SIG-M5 treated with dmso at 0.1 percent for 504 hours (cell line): ENCODE data around the gene BEGAIN.
"Not testable (repeated sequence)": the region's sequence is repeated elsewhere in the genome, so short reads cannot be mapped to it uniquely, and the experiment has no call there.

ENCODE experiments used
- DNase-seq: peaks from one replicate; lab custom pipeline; 2025; ENCODE audit not compliant: unreplicated experiment; lab: John Stamatoyannopoulos, UW

BEGAIN gene

DNA sequence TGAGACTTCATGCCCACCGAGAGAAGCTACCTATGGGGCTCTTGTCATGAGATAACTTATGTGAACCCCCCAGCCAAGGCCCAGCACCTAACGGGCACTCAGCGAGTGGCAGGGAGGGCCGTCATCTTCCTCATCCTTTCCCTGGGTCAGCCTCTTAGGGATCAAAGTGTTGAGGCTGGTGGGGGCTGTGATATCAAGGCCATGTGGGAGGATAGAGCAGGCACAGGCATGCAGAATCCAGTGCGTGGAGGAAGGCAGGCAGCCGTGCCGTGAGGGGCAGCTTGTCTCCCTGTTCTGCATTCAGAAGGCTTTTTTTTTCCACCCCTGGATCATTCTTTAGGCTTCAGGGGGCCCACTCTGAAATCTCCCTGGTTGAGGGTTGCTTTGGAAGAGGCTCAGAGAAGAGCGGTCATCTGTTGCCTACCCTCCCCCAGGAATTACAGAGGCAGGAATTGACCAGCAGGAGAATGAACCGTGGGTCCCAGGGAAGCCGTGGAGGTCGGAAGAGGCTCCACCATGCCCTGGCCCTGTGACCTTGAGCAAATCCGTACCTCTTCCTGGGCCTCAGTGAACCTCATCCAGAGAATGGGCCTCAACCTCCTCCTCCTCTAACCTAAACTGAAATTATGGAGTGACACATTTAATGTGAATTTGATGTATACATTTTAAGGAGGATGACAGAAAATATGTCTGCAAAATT lies 62.8 kb downstream of the BEGAIN start:
- no peak for DNase-seq

- no peak for DNase-seq
Measured at GRCh38 chr14:100523843-100524169, 63.4 kb downstream of the BEGAIN start.

DNA sequence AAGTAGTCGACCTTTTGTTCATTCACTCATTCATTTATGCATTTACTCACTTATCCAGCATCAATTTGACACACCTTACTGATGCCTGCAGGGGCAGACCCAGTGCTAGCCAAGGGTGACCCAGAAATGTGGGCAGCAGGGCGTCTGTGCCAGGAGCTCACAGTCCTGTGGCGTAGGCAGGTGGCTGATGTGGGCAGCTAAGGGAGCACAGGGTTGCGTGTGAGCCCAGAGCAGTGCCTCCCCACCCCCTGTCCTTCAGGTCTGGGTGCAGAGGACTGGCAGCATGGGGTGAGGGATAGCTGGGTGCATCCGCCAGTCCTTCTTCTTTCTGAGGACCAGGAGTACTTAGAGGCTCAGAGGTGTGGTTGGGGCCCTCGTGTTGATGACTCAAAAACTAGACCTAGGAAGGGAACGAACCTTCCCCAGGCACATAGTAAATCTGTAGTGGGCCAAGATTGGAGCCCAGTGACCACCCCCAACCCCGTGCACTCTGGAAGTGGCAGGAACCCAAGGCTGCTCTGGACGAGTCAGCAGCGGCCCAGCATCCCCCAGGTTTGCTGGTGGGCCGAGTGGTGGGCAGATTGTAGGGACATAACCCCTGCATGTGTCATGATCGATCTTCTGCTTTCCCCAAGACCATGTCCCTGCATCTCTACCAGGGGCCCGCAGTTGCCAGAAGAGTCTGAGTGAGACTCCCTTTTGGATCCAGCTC lies 63.9 kb downstream of the BEGAIN start:
- no peak for DNase-seq

DNA sequence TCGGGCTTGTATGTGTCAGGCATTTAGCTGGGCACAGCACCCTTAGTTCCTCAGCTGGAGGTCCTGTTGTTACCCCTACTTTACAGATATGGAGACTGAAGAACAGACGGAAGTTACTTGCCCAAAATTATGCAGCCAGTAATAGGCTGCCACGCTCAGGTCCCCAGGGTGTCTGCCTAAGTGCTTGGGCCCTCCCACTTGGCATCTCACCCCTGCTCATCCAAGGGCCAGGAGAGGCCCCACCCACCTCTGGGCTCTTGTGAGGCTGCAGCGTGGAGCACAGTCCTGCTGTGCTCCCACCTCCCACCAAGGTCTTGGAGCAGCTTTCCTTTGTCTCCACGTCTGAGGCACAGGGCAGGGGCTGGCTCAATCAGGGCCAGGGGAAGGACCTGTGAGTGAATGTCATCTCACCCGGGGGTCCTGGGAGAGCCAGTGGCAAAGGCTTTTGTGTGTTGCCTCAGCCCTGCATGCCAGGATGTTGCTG lies 64.6 kb downstream of the BEGAIN start:
- DNase-seq = no peak

GRCh38 chr14:100506053-100506452 lies 81.2 kb downstream of the BEGAIN start:
- not testable (repeated sequence) for DNase-seq

GRCh38 chr14:100504372-100505078 lies 82.7 kb downstream of the BEGAIN start:
- no peak for DNase-seq

GRCh38 chr14:100503251-100503650 lies 84.0 kb downstream of the BEGAIN start:
- no peak for DNase-seq

- no peak for DNase-seq
Measured at GRCh38 chr14:100502622-100503220, 84.5 kb downstream of the BEGAIN start.

DNA sequence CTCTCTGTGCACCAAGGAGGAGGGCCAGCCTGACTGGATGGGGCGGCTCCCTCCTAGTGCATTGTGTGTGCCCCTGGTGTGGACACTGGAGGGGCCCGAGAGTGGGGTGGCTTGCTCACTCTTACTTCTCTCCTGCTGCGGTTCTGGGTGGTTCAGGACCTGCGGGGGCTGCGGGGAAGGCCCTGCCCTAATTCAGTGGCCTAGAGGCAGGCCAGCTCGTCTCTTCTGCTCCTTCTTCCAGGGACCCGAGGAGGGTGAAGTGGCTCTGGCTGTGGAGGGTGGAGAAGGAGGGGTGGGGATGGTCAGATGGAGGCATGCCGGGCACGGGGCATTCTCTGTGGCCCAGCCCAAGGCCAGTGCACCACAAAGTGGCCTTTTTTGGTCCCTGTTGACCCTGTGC lies 87.1 kb downstream of the BEGAIN start:
- no peak for DNase-seq

DNA sequence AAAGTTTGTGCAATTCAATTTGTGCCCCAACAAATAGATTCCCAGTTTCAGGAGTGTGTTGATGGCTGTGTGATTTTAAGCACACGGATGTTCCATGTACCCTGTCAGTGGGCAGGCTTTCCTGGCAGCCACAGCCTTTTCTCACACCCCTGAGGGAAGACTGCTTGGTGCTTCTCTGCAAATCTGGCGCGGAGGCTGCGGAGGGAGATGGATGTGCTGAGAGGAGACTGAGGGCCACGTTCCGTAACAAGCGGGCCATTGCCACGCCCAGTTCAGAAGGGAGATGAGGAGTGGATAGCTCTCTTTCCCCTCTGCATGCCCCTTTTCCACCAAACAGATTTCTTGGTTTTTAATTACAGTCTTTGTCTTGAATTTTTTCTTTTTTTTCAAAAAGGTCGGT lies 89.1 kb downstream of the BEGAIN start:
- no peak for DNase-seq

DNA sequence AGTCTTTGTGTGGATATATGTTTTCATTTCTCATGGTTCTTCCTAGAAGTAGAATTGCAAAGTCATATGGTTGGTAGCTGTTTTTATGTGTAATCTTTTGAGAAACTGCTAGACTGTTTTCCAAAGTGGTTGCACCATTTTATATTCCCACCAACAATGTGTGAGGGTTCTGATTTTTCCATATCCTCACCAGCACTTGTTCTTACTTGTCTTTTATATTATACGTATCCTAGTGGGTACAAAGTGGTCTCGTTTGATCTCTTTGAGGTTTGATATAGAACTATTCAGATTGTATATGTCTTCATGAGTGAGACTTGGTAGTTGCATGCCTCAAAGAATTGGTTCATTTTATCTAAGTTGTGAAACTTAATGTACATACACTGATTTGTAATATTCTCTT lies 91.3 kb downstream of the BEGAIN start:
- no peak for DNase-seq

- no peak for DNase-seq
Measured at GRCh38 chr14:100494645-100495044, 92.6 kb downstream of the BEGAIN start.

DNA sequence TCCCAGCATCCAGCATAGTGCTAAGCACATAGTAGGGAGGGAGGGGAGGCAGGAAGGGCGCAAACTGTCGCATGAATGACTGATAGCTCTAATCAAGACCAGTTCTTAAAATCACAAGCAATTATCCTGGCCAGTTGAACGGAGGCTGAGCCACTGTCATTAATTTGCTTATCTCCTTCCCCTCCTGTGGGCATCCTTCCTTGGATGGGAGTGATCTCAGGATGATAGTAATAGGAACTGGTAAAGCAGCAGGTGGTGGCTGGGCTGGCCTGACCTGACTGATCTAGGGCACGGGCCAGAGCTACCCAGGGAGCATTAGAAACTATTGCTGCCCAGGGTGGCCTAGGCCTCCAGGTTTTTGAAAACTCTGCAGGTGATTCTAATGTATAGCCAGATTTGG lies 97.0 kb downstream of the BEGAIN start:
- DNase-seq = no peak

DNA sequence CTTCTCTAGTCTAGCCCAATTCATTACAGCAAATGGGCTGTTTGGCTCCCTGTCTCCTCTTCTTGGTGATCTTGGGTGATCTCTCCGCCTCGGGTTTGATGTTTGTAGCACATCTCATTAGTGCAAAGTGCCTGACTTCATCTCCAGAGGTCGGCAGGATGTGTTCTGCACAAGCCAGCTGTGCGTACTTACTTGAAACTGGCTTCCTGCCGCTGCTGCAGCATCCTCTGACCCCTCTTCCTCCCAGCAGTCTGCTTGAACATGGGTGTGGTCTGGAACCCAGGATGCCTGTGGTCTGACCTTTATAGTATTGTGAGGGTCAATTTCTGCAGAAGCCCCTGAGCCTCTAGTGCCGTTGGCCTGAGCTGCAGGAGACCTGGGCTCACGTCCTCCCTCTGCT lies 99.2 kb downstream of the BEGAIN start:
- no peak for DNase-seq

GRCh38 chr14:100487304-100487703 lies 99.9 kb downstream of the BEGAIN start:
- DNase-seq = no peak
